Measurements from ENCODE around the gene UNK. TPM values are rescaled to one million over a fixed set of nuclear protein-coding genes. Genes with fewer than 3 reads are reported as not detected.

UNK gene
- total and polyA plus RNA-seq, 9 of the 15 experiments (the other 6 are each of a cell fraction or from before 2014, with no cell fraction given), result 12.8 to 38.6 (median 24.8) TPM

DNA sequence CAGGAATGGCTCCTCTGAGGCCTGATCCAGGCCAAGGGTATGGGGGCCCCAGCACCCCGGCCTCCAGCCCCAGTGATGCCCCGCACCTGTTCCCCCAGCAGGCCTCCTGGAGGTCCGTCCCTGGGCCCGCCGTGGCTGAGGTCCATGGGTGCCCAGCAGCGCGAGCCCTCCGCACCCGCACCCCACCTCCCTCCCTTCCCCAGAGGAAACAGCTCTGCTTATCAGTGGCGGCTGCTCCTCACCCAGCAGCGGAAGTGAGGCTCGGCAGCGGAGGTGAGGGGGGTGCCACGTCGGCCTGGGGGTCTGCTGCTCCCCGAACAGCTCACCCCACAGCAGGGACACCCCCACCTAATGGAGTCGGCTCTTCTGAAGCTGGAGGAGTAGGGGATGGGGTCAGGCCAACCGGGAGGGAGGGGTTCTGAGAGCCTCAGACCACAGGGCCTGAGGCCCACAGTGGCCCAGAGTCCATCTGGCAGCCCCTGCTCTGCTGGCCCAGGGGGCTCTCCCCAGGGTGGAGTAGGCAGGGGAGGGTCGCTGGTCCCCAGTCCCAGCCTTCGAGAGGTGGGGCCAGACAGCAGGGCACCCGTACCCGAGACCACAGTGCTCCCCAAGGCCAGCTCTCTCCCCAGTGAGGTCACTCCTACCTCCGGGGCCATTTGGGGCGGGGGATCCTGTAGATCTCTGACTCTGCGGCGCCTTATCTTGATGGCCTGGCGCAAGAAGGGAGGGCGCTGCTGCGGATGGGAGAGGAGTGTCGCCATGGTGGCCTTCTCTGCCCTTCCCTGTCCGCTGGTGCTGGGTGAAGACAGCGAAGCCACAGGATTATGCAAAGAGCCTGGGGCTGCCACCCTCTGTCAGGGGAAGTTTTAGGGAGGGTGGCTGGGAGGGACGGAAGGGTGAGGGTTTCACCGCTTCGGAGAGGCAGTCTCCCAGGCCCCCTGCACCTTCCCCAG is 59.2 kb downstream of the UNK start, which contains the start of gene UNC13D (continued):
- no peak for TF ChIP-seq TFAM (CRISPR knock-in tag; conservative IDR thresholded peaks at IDR 0.05)
- no peak for TF ChIP-seq FOXK1 (CRISPR knock-in tag; IDR thresholded peaks at IDR 0.05; ENCODE audit: borderline replicate concordance)
- TF ChIP-seq, protein P1, sequence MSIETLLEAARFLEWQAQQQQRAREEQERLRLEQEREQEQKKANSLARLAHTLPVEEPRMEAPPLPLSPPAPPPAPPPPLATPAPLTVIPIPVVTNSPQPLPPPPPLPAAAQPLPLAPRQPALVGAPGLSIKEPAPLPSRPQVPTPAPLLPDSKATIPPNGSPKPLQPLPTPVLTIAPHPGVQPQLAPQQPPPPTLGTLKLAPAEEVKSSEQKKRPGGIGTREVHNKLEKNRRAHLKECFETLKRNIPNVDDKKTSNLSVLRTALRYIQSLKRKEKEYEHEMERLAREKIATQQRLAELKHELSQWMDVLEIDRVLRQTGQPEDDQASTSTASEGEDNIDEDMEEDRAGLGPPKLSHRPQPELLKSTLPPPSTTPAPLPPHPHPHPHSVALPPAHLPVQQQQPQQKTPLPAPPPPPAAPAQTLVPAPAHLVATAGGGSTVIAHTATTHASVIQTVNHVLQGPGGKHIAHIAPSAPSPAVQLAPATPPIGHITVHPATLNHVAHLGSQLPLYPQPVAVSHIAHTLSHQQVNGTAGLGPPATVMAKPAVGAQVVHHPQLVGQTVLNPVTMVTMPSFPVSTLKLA (conservative IDR thresholded peaks at IDR 0.05), result peak in 1 of 2 experiments; percentile 18; a peak in 1 of 4 replicates
- TF ChIP-seq TAF15 (IDR thresholded peaks at IDR 0.05; ENCODE audit: low read depth, low read length), result no peak
- TF ChIP-seq ARHGAP35 (IDR thresholded peaks at IDR 0.05; ENCODE audit: partially characterized antibody), result no peak
- peak; percentile 49 for TF ChIP-seq TBP (optimal IDR thresholded peaks at IDR 0.05; ENCODE audit: low read depth, low read length)
- TF ChIP-seq HLTF (IDR thresholded peaks at IDR 0.05), result no peak
- TF ChIP-seq ZNF586 (CRISPR knock-in tag; conservative IDR thresholded peaks at IDR 0.05), result no peak
- TF ChIP-seq ZNF124 (CRISPR knock-in tag; IDR thresholded peaks at IDR 0.05), result no peak
- no peak for TF ChIP-seq TCFL5 (CRISPR knock-in tag; conservative IDR thresholded peaks at IDR 0.05)
- peak; percentile 24; the same call in 1 of the 2 replicates for TF ChIP-seq ZSCAN32 (CRISPR knock-in tag; IDR thresholded peaks at IDR 0.05)
- TF ChIP-seq, protein P2, sequence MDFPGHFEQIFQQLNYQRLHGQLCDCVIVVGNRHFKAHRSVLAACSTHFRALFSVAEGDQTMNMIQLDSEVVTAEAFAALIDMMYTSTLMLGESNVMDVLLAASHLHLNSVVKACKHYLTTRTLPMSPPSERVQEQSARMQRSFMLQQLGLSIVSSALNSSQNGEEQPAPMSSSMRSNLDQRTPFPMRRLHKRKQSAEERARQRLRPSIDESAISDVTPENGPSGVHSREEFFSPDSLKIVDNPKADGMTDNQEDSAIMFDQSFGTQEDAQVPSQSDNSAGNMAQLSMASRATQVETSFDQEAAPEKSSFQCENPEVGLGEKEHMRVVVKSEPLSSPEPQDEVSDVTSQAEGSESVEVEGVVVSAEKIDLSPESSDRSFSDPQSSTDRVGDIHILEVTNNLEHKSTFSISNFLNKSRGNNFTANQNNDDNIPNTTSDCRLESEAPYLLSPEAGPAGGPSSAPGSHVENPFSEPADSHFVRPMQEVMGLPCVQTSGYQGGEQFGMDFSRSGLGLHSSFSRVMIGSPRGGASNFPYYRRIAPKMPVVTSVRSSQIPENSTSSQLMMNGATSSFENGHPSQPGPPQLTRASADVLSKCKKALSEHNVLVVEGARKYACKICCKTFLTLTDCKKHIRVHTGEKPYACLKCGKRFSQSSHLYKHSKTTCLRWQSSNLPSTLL (IDR thresholded peaks at IDR 0.05), result peak; percentile 84
- TF ChIP-seq ZNF41 (CRISPR knock-in tag; conservative IDR thresholded peaks at IDR 0.05), result no peak
- TF ChIP-seq PHF21A (IDR thresholded peaks at IDR 0.05; ENCODE audit: borderline replicate concordance, low read depth), result no peak
- TF ChIP-seq ZNF212 (CRISPR knock-in tag; IDR thresholded peaks at IDR 0.05), result no peak
- no peak for TF ChIP-seq ZNF146 (CRISPR knock-in tag; IDR thresholded peaks at IDR 0.05; ENCODE audit: unreplicated experiment)
- no peak for TF ChIP-seq FOXJ3 (CRISPR knock-in tag; IDR thresholded peaks at IDR 0.05)
- TF ChIP-seq FOXA1 (IDR thresholded peaks at IDR 0.05; ENCODE audit: borderline replicate concordance), result no peak
- no peak; the same call in 1 of the 2 replicates for TF ChIP-seq ATF1 (CRISPR knock-in tag; IDR thresholded peaks at IDR 0.05)
- peak; percentile 85 for TF ChIP-seq ATF1 (tag; IDR thresholded peaks at IDR 0.05)
- peak; percentile 68; the same call in 1 of the 2 replicates for TF ChIP-seq SMARCE1 (IDR thresholded peaks at IDR 0.05)
- 0 out of 2 replicates have a peak, but pooled peaks have one; percentile 27 for TF ChIP-seq ZFPM2 (CRISPR knock-in tag; IDR thresholded peaks at IDR 0.05)
- no peak for TF ChIP-seq BCL6 (CRISPR knock-in tag; IDR thresholded peaks at IDR 0.05)
- no peak for TF ChIP-seq ZNF23 (CRISPR knock-in tag; IDR thresholded peaks at IDR 0.05)
- TF ChIP-seq MTA1 (IDR thresholded peaks at IDR 0.05; ENCODE audit: borderline replicate concordance), result no peak; the same call in 1 of the 2 replicates
- peak; percentile 53 for TF ChIP-seq POLR2AphosphoS5 (IDR thresholded peaks at IDR 0.05; ENCODE audit: control insufficient read depth, insufficient read depth, low read depth, low read length)
- no peak for TF ChIP-seq GTF2A2 (tag; IDR thresholded peaks at IDR 0.05)
